Endodermal cell (in vitro differentiated cells): ENCODE measurements around the gene TBK1. TPM values are rescaled to one million over a fixed set of nuclear protein-coding genes. Genes with fewer than 3 reads are reported as not detected.

Source experiments
- DNase-seq: peaks from one replicate; pipeline ENCODE4 v3.0.0-alpha.2; 2017
- H3K27ac ChIP-seq: 2 replicates; pipeline ENCODE4 v1.5.1; 2013; ENCODE audit warnings: mild to moderate bottlenecking, low read depth, low read length, moderate library complexity
- H3K27me3 ChIP-seq: 2 replicates; pipeline ENCODE4 v1.6.1; 2013; ENCODE audit warnings: mild to moderate bottlenecking, low read length, moderate library complexity; ENCODE audit not compliant: insufficient read depth, control insufficient read depth, poor library complexity, severe bottlenecking
- H3K36me3 ChIP-seq: 2 replicates; pipeline ENCODE4 v1.7.0; 2013; ENCODE audit warnings: mild to moderate bottlenecking, low read length, moderate library complexity; ENCODE audit not compliant: control insufficient read depth, insufficient read depth
- H3K4me1 ChIP-seq: one replicate; pipeline ENCODE4 v1.7.0; 2013; ENCODE audit warnings: low read length; ENCODE audit not compliant: control insufficient read depth, insufficient read depth
- H3K4me3 ChIP-seq: 2 replicates; pipeline ENCODE4 v1.5.1; 2013; ENCODE audit warnings: mild to moderate bottlenecking, low read length, moderate library complexity
- H3K9ac ChIP-seq: 2 replicates; pipeline ENCODE4 v1.6.1; 2013; ENCODE audit warnings: mild to moderate bottlenecking, low read length, moderate library complexity; ENCODE audit not compliant: poor library complexity, severe bottlenecking; ENCODE audit errors: extremely low read depth
- H3K9me3 ChIP-seq: 2 replicates; pipeline ENCODE4 v1.6.1; 2013; ENCODE audit warnings: mild to moderate bottlenecking, low read length, moderate library complexity; ENCODE audit not compliant: control insufficient read depth
- H3K27ac Mint-ChIP-seq: 2 replicates; pipeline ENCODE4 v1.8.0; 2020; ENCODE audit warnings: mixed read lengths
- H3K27me3 Mint-ChIP-seq: 2 replicates; pipeline ENCODE4 v1.8.0; 2021; ENCODE audit warnings: mild to moderate bottlenecking, mixed read lengths; ENCODE audit not compliant: insufficient read depth
- H3K36me3 Mint-ChIP-seq: 2 replicates; pipeline ENCODE4 v1.8.0; 2020; ENCODE audit warnings: low read depth, mixed read lengths
- H3K4me1 Mint-ChIP-seq: 2 replicates; pipeline ENCODE4 v1.8.0; 2020; ENCODE audit warnings: mixed read lengths
- H3K4me3 Mint-ChIP-seq: 2 replicates; pipeline ENCODE4 v1.8.0; 2020; ENCODE audit warnings: mild to moderate bottlenecking, moderate library complexity, mixed read lengths
- H3K9me3 Mint-ChIP-seq: 2 replicates; pipeline ENCODE4 v1.8.0; 2020; ENCODE audit warnings: mild to moderate bottlenecking, mixed read lengths
- WGBS, 2 experiments: methylation state at CpG; one replicate each; pipeline versions ENCODE4 v1.1.5 to v1.1.7; 2013; ENCODE audit warnings: missing lambda C conversion rate in 2 of 2, mixed read lengths in 1 of 2; ENCODE audit not compliant: insufficient coverage in 1 of 2, insufficient read length in 1 of 2; 5-methylcytosine and 5-hydroxymethylcytosine counted together
- total RNA-seq, 2 donors: library from RNA; stranded (reverse); fragmentation: NEBNext Ultra II Directional in 1 of 2; extraction: Animal tissue kit (Norgen Biotek cat#: 25700) in 1 of 2; gene quantifications; 2 replicates in 1 of 2; 3 replicates in 1 of 2; pipeline ENCODE4 v1.2.1, GENCODE V29; 2021
- TF ChIP-seq, protein P1 (sequence below): fragments of 200-600 bp; sonication (generic); conservative IDR thresholded peaks from 2 replicates; pipeline ENCODE4 v1.5.0; 2021; ENCODE audit warnings: antibody characterized with exemption, mild to moderate bottlenecking

Gene TBK1
- total RNA-seq, 2 donors from 2014 or later = 23.9 to 25.1 TPM

DNA sequence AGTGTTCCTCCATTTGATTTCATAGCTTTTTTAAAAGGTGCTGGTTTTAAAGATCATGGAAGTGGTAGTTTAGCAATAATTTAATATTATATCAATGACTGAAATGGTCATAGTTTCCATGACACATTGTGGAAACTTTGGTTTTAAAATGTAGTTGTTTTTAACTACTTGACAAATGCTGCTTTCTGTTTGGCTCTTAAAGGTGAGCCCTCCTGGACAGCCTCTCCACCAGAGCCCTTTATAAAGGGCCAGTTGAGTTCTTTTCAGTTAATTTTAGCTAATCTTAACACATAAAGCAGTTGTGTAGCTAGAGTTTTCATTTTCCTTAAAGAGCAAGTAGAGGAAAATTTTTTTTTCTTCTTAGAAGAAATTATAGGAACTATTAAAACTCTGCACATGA, 33.7 kb upstream of the TBK1 start:
- Histone ChIP-seq H3K9me3 (no peaks in the 10 kb centered on the region), H3K36me3 (peaks cover 93% of the 10 kb centered on the region), H3K27me3 (no peaks in the 10 kb centered on the region), H3K4me1 (no peaks in the 10 kb centered on the region), H3K27ac (no peak overlapping the region), H3K9ac (no peak overlapping the region), H3K4me3 (no peak overlapping the region)
- Mint-ChIP-seq H3K27me3 (no peaks in the 10 kb centered on the region), H3K27ac (no peak overlapping the region), H3K4me1 (no peaks in the 10 kb centered on the region), H3K36me3 (peaks cover 71% of the 10 kb centered on the region), H3K9me3 (no peaks in the 10 kb centered on the region), H3K4me3 (no peak overlapping the region)
- DNase-seq = peak; percentile 0
- TF ChIP-seq, protein P1, sequence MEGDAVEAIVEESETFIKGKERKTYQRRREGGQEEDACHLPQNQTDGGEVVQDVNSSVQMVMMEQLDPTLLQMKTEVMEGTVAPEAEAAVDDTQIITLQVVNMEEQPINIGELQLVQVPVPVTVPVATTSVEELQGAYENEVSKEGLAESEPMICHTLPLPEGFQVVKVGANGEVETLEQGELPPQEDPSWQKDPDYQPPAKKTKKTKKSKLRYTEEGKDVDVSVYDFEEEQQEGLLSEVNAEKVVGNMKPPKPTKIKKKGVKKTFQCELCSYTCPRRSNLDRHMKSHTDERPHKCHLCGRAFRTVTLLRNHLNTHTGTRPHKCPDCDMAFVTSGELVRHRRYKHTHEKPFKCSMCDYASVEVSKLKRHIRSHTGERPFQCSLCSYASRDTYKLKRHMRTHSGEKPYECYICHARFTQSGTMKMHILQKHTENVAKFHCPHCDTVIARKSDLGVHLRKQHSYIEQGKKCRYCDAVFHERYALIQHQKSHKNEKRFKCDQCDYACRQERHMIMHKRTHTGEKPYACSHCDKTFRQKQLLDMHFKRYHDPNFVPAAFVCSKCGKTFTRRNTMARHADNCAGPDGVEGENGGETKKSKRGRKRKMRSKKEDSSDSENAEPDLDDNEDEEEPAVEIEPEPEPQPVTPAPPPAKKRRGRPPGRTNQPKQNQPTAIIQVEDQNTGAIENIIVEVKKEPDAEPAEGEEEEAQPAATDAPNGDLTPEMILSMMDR = no peak

DNA sequence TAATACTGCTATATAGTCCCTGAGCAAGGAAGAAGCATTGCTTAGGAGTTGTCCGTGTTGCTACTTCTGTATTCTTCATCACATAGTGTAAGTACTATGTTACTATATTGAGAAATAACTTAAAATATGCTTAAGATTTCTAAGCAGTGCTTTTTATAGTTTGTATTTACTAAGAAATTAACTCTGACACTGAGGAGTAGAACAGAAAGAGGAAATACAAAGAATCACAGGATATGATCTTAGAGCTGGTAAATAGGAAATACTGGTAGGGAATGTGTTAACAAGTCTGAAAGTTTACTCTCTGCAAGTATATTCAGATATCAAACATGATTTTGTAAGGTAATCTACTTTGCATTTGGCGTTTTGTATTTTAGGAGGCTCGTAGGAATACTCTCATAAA, 32.2 kb upstream of the TBK1 start:
- H3K9ac ChIP-seq = no peak overlapping the region
- WGBS, 2 experiments = 100% methylated on average over 2 of the region's 3 CpGs; no CpG with 5 or more reads in 1 of the 2 experiments

DNA sequence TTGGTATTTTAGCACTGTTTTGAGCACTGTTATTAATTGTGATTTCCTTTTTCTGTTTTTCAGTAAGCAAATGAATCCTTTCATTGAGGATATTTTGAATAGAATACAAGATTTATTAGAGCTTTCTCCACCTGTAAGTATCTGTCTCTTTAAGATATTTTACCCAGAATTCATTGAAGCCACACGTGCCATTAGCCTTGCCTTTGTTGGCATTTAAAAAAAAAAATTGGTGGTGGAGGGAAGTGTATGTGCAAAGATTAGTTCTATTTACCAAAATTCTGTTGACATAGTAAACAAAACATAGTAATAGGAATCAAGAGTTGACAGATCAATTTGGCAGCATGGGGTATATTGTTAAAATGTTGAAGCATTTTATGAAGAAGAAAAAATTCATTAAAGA, 23.9 kb upstream of the TBK1 start:
- DNase-seq = no peak
- Histone ChIP-seq H3K27ac (no peak overlapping the region), H3K36me3 (peaks cover 93% of the 10 kb centered on the region), H3K4me3 (no peak overlapping the region), H3K9me3 (no peaks in the 10 kb centered on the region), H3K9ac (no peak overlapping the region), H3K4me1 (no peaks in the 10 kb centered on the region), H3K27me3 (no peaks in the 10 kb centered on the region)
- no peaks in the 10 kb centered on the region for H3K27me3 Mint-ChIP-seq
- peaks cover 83% of the 10 kb centered on the region for H3K36me3 Mint-ChIP-seq
- H3K27ac Mint-ChIP-seq = no peak overlapping the region
- WGBS, 2 experiments = 83% methylated on average over 1 of the region's 1 CpG; no CpG with 5 or more reads in 1 of the 2 experiments
- TF ChIP-seq, protein P1 = no peak
- no peaks in the 10 kb centered on the region for H3K9me3 Mint-ChIP-seq
- H3K4me3 Mint-ChIP-seq = no peak overlapping the region
- H3K4me1 Mint-ChIP-seq = no peaks in the 10 kb centered on the region

More for the DNA sequence above, 32.2 kb upstream of the TBK1 start:
- Histone ChIP-seq H3K4me3 (no peak overlapping the region), H3K4me1 (no peaks in the 10 kb centered on the region), H3K9me3 (no peaks in the 10 kb centered on the region), H3K36me3 (peaks cover 91% of the 10 kb centered on the region), H3K27ac (no peak overlapping the region), H3K27me3 (no peaks in the 10 kb centered on the region)
- H3K27me3 Mint-ChIP-seq = no peaks in the 10 kb centered on the region
- no peaks in the 10 kb centered on the region for H3K4me1 Mint-ChIP-seq
- H3K4me3 Mint-ChIP-seq = no peak overlapping the region
- no peak for DNase-seq
- peaks cover 73% of the 10 kb centered on the region for H3K36me3 Mint-ChIP-seq
- TF ChIP-seq, protein P1 = no peak
- no peaks in the 10 kb centered on the region for H3K9me3 Mint-ChIP-seq
- no peak overlapping the region for H3K27ac Mint-ChIP-seq
